GM21528 (cell line): ENCODE results near the gene GUCA1C.

ENCODE experiments used
- ATAC-seq: cut with Tn5 transposase; IDR thresholded peaks from one replicate; pipeline ENCODE4 v1.9.1; 2021; ENCODE audit warnings: mild to moderate bottlenecking, moderate library complexity; ENCODE audit not compliant: unreplicated experiment, low FRiP score

Gene GUCA1C, protein sequence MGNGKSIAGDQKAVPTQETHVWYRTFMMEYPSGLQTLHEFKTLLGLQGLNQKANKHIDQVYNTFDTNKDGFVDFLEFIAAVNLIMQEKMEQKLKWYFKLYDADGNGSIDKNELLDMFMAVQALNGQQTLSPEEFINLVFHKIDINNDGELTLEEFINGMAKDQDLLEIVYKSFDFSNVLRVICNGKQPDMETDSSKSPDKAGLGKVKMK

DNA sequence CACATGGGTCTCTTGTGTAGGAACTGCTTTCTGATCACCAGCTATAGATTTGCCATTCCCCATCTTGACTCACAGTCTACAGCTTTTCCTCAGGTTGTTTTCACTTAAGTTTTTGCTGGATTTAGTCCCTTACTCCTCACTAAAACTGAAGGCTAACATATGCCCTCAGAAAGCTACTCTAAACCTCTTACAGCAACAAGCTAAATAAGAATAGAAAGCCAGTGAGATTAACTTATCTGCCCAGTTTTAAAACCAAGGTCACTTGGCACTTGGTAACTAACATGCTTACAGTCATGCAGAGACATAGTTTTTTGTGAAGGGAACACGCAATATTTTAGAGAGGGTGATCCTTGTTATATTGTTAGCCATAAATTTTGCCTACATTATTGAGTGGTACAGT, at the start of gene GUCA1C:
Gene GUCA1C (minus strand): TSS at position 180 of the 400 bp plus-strand sequence. CDS start 117 bp downstream, at position 63.
- no peak for ATAC-seq

DNA sequence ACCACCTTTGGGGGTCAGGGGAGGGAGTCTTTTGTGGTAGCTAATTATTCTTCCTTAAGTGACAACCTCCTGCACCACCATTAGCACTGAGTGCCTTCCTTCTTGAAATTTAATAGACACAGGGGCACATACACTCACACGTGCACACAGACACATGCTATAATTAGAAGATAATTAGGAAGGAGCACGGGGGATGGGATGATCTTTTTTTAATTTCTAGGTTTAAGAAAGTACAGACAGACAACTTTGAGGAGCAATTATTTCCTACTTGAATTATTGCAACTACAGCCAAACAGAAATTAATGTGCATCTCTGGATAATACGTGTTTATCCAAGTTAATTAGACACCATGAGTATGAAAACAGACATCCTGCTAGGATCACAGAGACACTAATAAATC, 44.8 kb upstream of the GUCA1C start:
- no peak for ATAC-seq

DNA sequence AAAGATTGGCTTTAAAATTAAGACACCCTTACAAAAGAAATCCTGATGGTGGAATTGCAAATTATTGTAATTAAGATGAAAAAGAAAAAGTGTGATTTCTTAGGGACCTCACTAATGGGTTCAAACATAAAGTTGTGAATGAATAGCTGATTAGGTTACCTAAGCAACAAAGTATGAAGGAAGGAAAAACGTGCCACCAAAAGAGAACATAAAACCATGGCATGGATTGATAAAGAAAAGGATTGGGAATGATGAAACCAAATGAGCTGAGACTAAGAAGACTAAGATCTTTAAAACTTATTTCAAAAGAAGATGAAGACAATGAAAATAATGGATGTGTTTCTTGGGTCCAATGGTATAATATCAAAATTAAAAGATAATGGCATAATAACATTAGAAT, 32.2 kb upstream of the GUCA1C start:
- no peak for ATAC-seq

DNA sequence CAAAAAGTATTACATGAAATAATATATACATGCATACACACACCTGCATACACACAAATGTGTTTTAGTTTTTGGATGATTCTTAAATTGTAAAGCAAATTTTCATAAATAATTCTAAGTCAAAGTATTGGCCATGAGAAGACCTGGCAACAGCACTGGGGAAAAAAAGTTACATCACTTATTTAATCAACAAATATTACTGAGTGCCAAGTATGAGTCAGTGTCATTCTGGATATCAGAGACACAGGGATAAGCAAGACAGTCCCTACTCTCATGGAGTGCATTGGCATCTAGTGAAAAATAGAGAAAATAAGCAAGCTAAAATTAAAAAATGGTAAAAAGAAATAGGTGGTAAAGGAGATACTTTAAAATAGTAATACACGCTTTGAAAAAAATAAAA, 29.4 kb upstream of the GUCA1C start:
- no peak for ATAC-seq

DNA sequence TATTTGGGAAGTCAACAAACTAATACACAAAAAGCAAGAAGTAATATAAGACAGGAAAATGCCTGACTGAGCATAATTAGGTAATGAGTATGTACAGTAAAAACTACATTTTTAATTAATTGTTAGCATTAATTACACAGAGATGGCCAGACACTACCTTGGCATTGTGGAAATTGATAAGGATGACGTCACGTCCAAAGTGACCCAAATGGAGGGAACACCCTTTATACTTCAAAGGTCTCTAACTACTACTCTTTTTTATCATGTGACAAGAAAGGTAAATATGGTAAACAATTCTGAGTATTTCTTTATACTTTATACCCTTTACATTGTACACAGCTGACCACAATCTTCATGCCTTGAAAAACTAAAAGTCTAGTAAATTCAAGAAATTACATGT, 22.4 kb upstream of the GUCA1C start:
- ATAC-seq: no peak

DNA sequence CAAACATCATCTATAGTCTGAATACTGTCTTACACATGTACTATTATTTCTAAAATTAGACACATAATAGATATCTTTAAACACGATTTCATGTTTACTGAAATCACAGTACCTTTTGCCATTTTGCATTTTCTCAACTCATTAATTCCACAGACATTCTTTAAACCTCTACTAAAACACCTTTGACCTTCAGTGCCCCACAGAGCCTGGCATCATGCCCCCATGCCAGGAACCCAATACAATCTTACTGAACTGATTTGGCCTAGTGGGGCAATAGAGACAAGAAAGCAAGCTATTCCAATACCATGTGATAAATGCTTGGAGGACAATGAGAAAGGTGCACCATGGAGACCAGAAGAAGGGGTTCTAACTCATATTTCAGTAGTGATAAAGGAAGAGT, 19.3 kb upstream of the GUCA1C start:
- no peak for ATAC-seq

DNA sequence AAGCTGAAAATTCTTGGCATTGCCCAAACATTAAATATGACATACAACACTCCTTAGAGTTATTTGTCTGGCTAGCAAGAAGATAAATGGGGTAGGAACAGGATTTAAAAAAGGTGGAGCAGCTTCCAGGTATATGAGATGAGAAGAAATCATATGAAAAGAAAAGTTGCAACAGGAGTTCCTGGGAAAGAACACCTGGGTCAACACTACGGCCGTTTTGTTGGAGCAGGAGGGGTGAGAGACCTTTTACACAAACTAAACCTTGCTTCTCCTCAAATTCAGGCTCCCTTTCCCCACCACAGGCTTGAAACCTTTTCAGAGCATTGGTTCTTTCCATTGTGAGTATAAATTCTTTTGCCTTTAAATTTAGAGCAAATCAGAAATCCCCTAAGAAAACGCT, 18.8 kb upstream of the GUCA1C start:
- ATAC-seq: no peak

DNA sequence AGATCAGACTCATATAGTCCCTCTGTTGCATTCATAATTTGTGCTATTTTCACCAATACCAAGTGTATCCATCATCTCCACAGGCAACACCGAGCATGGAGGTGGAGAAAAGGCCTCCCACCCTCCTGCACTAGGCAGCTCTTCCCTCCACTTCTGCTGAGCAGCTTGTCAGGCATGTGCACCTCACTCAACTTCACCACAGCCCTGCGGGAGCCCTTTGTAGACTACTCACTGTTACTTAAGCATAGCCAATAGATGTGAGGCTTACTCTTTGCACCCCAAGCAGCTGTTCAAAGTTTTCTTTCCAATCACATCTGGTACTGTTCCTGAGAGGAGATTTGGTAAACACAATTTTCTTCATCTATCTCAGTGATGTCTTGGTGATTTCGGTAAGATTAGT, 16.9 kb upstream of the GUCA1C start:
- ATAC-seq: no peak

DNA sequence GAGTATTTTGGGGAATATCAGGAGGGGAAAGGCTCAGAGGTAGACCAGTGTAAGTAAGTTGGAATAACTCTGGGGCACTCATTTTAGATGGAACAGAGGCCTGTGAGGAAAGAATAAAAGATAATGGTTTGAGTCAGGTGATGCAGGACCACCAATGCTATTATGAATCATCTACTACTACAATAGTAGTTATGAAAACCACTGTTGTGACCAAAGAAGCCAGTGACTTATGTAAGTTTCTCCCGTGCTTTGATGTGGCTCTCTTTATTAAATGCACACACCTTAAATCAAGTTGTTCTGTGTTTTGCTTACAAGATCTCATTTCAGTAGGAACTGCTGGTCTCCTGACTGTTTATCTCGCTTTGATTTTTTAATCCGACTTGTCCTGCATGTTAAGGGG, 13.1 kb upstream of the GUCA1C start:
- ATAC-seq: no peak

DNA sequence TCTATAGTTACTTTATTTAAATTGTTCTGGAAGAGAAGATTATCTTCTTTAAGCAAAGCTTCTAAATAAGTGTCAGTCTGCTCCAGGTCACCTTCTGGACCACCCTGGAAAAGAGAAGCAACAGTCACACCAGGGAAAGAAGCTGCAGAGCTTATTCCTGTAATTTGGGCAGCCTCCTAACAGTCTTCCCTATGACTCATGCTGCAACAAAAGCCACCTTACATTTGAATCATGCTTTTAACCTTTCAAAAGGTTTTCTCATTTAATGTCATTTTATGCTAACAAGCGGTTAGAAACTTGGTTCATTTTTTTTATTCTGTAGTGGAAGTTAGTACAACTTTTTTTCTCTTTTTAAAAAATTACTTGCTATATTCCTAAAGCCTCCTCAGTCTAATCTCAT, 5.3 kb upstream of the GUCA1C start:
- ATAC-seq: no peak

DNA sequence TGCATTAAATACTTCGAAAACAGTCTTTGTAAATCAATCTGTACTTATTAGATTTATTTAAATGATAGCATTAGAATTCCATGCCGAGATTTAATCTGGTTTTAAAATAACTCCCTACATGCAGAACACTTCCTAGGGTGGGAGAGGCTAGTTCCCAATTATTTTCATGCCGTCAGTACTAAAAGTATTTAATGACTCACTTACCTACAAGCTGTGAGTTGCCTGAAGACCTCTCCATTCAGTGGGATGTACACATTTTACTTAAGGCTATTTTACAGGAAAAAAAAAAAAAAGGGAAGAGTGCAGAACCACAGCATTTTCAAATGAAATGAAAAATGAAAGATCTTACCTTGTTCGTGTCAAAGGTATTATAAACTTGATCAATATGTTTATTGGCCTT, 469 bp downstream of the GUCA1C start:
- no peak for ATAC-seq

DNA sequence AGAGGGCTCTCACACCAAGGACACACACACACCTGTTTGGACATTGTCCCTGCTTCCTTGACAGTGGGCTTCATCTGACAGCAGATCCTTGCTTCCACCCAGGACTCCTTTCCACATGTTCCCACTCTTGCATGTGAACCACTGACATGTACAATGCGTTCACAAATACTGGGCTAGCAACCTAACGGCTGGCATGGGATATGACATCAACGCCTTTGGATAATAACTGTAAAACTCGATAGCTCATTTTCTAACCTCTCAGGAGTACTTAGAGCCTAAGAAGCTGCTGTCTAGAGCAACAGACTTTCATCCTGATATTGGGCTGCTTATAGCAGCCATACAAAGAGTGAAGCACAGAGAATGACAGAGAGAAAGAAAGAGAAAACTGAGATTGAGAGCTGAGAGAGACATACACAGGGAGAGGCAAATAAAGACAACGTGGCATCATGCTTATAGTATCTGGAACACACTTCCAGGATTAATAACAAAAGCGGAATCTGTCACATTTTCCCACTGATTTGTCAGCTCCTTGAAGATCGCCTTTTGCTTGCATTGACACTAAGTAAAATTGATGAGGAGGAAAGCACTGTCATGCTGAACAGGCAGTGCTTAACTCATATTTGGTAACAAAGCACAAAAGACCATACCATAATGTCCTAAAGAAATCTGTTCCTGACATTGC, 1.7 kb downstream of the GUCA1C start:
- no peak for ATAC-seq

DNA sequence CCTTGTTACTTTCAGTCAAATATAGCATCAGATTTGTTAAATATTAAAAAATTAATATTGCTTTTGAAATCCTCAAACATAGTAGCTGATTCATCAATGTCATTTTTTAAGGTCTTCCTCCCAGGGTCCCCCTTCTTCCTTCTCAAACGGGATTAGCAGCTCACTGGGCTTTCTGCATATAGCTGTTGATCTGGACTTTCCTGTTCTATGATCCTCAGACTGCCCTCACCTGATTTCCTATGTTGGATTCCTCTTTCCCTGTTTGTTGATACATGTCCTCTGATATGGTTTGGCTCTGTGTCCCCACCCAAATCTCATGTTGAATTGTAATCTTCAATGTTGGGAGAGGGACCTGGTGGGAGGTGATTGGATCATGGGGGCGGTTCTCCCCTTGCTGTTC, 5.8 kb downstream of the GUCA1C start:
- no peak for ATAC-seq

DNA sequence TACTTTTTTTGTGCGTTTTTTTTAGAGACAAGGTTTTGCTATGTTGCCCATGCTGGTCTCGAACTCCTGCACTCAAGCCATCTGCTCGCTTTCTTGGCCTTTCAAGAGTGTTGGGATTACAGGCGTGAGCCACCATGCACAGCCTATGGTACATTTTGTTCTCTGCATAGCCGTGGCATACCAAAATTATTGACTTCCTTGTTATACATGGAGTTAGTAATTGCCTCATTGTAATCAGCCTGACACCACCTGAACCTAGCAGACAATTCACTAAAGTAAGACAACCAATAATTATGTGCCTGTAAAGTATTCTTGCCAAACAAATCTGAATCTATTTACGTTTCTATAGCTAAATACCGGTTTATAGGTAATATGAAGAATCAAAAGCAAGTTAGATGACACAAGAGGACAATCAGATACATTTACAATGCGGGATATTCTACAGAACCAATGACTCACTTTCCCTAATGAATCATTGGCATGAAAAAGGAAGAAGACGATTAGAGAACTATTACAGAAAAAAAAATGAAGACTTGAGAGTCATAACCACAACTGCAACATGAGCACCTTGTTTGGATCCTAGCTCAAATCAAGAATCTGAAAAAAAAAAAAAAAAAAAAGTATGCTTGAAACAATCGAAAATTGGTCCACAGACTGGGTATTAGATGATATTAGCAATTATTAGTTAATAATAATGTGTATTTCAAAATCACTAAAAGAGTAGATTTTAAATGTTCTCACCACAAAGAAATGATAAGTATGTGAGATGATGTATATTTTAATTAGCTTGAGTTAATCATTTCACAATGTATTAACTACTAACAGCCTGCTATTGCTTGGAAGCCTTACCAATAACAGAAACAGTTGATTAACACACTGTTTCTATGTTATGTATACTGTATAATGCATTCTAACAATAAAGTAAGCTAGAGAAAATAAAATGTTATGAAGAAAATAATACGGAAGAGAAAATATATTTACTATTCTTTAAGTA, 7.1 kb downstream of the GUCA1C start:
- ATAC-seq: no peak

DNA sequence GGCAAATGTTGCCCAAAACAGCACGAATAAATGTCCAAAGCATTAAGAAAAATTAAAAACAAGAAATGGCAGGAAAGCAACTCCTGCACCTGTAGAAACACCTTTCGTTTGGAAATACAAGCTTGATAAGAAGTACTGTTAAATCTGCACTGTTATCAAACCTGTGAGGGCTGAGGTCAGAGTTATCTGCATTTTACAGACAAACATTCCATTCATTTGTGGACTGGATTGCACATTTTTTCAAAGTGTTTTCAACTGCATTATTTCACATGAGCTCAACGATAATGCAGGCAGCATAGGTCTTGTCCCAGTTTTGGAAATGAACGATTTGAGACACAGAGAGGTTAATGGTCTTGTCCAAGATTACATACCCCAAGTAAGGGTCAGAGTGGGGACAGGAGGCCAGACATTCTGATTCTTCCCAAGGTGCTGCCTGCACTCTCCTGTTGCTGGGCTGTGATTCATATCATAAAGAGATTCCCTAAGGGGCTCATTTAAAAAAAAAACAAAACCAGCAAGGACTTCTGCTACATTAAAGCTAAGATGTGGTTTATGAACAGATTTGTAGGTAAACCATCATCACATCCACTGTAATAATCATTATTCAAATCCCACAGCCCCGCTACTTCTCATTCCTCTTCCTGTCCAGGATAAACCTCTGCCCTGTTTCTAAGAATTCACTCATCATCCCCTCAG, 13.0 kb downstream of the GUCA1C start:
- no peak for ATAC-seq

DNA sequence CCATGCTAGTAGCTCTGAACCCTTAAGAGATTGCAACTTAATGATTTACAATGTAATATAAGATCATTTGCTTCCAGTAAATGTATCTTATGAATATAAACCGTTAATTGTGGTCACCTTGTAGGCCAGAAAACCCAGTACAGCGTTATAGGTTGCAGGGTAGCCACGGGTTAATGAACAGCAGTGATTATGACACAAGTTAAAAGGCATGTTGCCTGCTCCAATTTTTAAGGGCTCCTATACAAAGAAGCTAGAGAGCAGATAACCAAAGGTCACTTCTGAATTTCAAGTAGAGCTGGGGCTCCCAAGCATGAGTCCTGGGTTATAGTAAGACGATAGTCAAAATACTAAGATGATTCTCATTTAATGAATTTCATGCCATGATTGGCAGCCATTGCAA, 13.5 kb downstream of the GUCA1C start:
- no peak for ATAC-seq

DNA sequence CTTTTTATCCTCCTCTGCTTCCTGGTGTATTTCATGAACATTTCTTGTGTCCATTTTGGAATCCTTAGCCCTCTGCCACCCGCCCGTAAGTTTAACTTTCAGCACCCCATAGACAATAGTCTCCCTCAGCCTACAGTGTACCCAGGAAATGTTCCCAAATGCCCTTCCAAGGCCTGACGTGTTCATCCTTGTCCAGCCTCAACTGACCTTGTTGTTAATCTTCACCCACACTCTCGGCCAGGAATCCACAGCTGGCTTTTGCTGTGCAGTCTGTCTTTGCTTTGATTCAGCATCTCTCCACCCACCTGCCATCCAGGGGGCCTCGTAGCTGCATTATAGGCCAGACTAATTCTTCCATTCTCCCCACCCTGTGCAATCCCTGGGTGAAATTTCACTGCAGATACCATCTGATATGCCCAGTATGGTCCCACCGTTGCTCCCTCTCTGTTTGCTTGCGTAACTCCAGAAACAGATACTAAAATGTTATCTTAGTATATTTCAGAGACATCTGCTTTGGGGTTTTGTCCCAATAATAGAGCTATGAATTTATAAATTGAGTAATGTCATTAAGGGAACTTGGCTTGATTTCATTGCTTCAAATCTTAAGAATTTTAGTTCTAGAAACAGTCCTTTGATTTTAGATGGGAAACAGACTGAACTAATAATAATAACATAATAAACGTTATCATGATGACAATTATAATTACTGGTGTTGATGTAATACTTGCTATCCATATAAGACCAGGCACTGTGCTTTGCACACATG, 16.6 kb downstream of the GUCA1C start:
- ATAC-seq: no peak

DNA sequence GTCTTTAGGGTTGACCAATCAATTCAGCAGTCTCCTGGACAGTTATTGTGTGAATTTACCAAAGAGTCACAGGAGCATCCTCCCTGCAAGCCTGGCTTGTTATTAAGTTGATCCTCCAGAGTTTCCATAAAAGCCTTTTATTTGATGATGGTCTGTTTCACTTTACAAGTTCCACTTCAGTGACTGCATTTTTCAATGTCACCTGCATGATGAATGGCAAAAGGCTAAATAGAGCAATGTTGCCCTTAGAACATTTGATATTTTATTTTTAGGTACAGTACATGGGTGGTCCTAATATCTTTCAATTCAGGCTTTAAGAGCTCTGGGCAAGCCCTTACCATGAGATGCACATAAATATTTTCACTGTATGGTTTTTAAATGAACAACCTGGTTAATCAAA, 22.6 kb downstream of the GUCA1C start:
- ATAC-seq: no peak

DNA sequence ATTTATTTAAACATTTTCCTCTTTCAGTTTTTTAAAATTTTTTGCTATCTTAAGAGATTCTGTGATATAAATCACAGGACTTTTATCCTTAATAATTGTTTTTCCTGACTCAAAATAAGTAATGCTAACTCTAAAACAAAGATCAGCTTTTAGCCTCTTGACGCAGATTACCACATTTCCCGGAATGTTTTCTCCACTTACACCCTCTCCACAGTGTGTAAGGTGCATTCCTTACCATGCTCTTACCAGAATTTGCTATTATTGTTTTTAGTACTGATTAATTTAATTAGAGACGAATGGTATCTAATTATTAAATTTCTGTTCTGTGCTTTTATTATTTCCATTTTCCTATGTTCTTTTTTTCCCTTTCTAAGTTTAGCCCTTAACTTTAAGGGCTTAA, 34.8 kb downstream of the GUCA1C start:
- ATAC-seq: no peak
